HG02970 (cell line): ENCODE measurements around the gene LRRC10.

Experiments
- ATAC-seq: cut with Tn5 transposase; IDR thresholded peaks from one replicate; pipeline ENCODE4 v1.9.1; 2021; ENCODE audit warnings: mild to moderate bottlenecking, moderate library complexity, moderate number of reproducible peaks; ENCODE audit not compliant: unreplicated experiment, low FRiP score

LRRC10 gene

GRCh38 chr12:69610729-69611128, at the start of gene LRRC10:
Gene LRRC10, minus strand, starts transcription at chr12:69610907. Its CDS starts 69 bp downstream, at chr12:69610838.
- no peak for ATAC-seq

- no peak for ATAC-seq
Measured at GRCh38 chr12:69660164-69660863, 49.6 kb upstream of the LRRC10 start.

GRCh38 chr12:69658203-69658602, 47.5 kb upstream of the LRRC10 start:
- ATAC-seq: no peak

GRCh38 chr12:69657376-69658137, 46.9 kb upstream of the LRRC10 start:
- no peak for ATAC-seq

GRCh38 chr12:69655616-69656340, 45.1 kb upstream of the LRRC10 start:
- no peak for ATAC-seq

- no peak for ATAC-seq
Measured at GRCh38 chr12:69653703-69654102, 43.0 kb upstream of the LRRC10 start.

GRCh38 chr12:69651922-69652321, 41.2 kb upstream of the LRRC10 start:
- ATAC-seq: no peak

GRCh38 chr12:69649529-69649928, 38.8 kb upstream of the LRRC10 start:
- no peak for ATAC-seq

- no peak for ATAC-seq
Measured at GRCh38 chr12:69648476-69648875, 37.8 kb upstream of the LRRC10 start.

- no peak for ATAC-seq
Measured at GRCh38 chr12:69647178-69647577, 36.5 kb upstream of the LRRC10 start.

- no peak for ATAC-seq
Measured at GRCh38 chr12:69645031-69645430, 34.3 kb upstream of the LRRC10 start.

- ATAC-seq: no peak
Measured at GRCh38 chr12:69644511-69644910, 33.8 kb upstream of the LRRC10 start.

- ATAC-seq: no peak
Measured at GRCh38 chr12:69642531-69642930, 31.8 kb upstream of the LRRC10 start.

GRCh38 chr12:69641546-69641945, 30.8 kb upstream of the LRRC10 start:
- no peak for ATAC-seq

GRCh38 chr12:69639400-69640016, 28.8 kb upstream of the LRRC10 start:
- no peak for ATAC-seq

GRCh38 chr12:69633061-69633460, 22.4 kb upstream of the LRRC10 start:
- no peak for ATAC-seq

- no peak for ATAC-seq
Measured at GRCh38 chr12:69630191-69630590, 19.5 kb upstream of the LRRC10 start.

GRCh38 chr12:69627501-69627900, 16.8 kb upstream of the LRRC10 start:
- ATAC-seq: no peak

- no peak for ATAC-seq
Measured at GRCh38 chr12:69623970-69624369, 13.3 kb upstream of the LRRC10 start.

- ATAC-seq: no peak
Measured at GRCh38 chr12:69621551-69621950, 10.8 kb upstream of the LRRC10 start.

- no peak for ATAC-seq
Measured at GRCh38 chr12:69620921-69621320, 10.2 kb upstream of the LRRC10 start.
